Ishikawa (cell line): ENCODE measurements around the gene NMB.

ENCODE experiments used
- CEBPB ChIP-seq: IDR thresholded peaks from 2 replicates; pipeline ENCODE4 v1.6.1; 2012
- CREB1 ChIP-seq: IDR thresholded peaks from 2 replicates; pipeline ENCODE4 v1.6.1; 2012; ENCODE audit warnings: low read depth
- EGR1 ChIP-seq: IDR thresholded peaks from 2 replicates; pipeline ENCODE4 v1.6.1; 2012
- EP300 ChIP-seq: IDR thresholded peaks from 2 replicates; pipeline ENCODE4 v1.6.1; 2012; ENCODE audit warnings: borderline replicate concordance
- FOXM1 ChIP-seq: IDR thresholded peaks from 2 replicates; pipeline ENCODE4 v1.6.1; 2012; ENCODE audit warnings: low read depth, borderline replicate concordance
- NFIC ChIP-seq: IDR thresholded peaks from 2 replicates; pipeline ENCODE4 v1.6.1; 2012
- RAD21 ChIP-seq: IDR thresholded peaks from 2 replicates; pipeline ENCODE4 v1.6.1; 2012; ENCODE audit warnings: low read depth
- TAF1 ChIP-seq: IDR thresholded peaks from 2 replicates; pipeline ENCODE4 v1.6.1; 2012; ENCODE audit warnings: low read depth, mild to moderate bottlenecking
- TCF12 ChIP-seq: IDR thresholded peaks from 2 replicates; pipeline ENCODE4 v1.6.1; 2012; ENCODE audit warnings: low read depth
- TEAD4 ChIP-seq: IDR thresholded peaks from 2 replicates; pipeline ENCODE4 v1.6.1; 2012
- YY1 ChIP-seq: IDR thresholded peaks from 2 replicates; pipeline ENCODE4 v1.6.1; 2012; ENCODE audit warnings: low read depth
- ZBTB7A ChIP-seq: IDR thresholded peaks from 2 replicates; pipeline ENCODE4 v1.6.1; 2012; ENCODE audit warnings: low read depth
- TF ChIP-seq, protein P1 (sequence below): IDR thresholded peaks from 2 replicates; pipeline ENCODE4 v1.6.1; 2012
- TF ChIP-seq, protein P2 (sequence below): IDR thresholded peaks from 2 replicates; pipeline ENCODE4 v1.6.1; 2012; ENCODE audit warnings: low read depth, mild to moderate bottlenecking
- TF ChIP-seq, protein P3 (sequence below): IDR thresholded peaks from 2 replicates; pipeline ENCODE4 v1.6.1; 2012

Gene NMB

DNA sequence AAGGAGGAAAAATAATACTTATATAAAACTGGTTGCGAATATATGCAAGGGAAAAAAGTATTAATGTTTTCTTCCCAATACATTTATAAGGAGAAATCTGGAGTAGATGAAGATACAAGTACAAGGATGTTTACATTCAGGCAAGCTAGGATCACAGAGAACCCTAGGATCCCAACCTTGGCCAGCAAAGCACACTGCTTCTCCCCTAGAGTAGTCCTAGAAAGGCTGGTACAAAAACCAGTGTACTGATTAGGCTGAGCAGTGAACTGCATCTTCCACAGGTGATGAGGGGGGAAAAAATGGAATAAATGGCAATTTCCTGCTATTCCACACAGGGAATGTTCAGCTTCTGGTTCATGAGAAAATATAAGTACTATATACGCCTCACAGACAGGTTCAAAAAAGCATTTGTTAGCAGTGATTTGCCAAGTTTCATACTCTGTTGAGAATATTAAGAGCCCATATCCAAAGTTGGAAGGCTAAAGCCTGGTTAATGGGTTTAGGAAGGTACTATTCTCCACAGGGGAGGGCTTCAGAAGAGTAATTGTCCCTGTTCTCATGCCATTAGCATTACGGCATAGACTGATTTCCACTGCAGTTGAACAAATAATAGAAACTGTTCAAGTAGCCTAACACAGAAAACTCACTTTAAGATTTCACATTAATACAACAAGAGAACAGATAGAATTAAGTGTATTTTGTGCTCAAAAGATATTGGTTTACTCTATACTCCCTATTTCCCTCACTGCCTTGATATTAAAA is 10.4 kb upstream of the NMB start:
- TF ChIP-seq TEAD4 = no peak
- TF ChIP-seq EP300 = no peak
- no peak for TF ChIP-seq CEBPB
- no peak for TF ChIP-seq YY1
- no peak for TF ChIP-seq EGR1
- TF ChIP-seq ZBTB7A = no peak
- TF ChIP-seq, protein P1, sequence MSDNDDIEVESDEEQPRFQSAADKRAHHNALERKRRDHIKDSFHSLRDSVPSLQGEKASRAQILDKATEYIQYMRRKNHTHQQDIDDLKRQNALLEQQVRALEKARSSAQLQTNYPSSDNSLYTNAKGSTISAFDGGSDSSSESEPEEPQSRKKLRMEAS = no peak
- TF ChIP-seq TCF12 = no peak
- TF ChIP-seq NFIC = no peak
- no peak for TF ChIP-seq FOXM1
- TF ChIP-seq TAF1 = no peak
- no peak for TF ChIP-seq CREB1
- TF ChIP-seq RAD21 = no peak
- TF ChIP-seq, protein P2, sequence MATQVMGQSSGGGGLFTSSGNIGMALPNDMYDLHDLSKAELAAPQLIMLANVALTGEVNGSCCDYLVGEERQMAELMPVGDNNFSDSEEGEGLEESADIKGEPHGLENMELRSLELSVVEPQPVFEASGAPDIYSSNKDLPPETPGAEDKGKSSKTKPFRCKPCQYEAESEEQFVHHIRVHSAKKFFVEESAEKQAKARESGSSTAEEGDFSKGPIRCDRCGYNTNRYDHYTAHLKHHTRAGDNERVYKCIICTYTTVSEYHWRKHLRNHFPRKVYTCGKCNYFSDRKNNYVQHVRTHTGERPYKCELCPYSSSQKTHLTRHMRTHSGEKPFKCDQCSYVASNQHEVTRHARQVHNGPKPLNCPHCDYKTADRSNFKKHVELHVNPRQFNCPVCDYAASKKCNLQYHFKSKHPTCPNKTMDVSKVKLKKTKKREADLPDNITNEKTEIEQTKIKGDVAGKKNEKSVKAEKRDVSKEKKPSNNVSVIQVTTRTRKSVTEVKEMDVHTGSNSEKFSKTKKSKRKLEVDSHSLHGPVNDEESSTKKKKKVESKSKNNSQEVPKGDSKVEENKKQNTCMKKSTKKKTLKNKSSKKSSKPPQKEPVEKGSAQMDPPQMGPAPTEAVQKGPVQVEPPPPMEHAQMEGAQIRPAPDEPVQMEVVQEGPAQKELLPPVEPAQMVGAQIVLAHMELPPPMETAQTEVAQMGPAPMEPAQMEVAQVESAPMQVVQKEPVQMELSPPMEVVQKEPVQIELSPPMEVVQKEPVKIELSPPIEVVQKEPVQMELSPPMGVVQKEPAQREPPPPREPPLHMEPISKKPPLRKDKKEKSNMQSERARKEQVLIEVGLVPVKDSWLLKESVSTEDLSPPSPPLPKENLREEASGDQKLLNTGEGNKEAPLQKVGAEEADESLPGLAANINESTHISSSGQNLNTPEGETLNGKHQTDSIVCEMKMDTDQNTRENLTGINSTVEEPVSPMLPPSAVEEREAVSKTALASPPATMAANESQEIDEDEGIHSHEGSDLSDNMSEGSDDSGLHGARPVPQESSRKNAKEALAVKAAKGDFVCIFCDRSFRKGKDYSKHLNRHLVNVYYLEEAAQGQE = no peak
- TF ChIP-seq, protein P3, sequence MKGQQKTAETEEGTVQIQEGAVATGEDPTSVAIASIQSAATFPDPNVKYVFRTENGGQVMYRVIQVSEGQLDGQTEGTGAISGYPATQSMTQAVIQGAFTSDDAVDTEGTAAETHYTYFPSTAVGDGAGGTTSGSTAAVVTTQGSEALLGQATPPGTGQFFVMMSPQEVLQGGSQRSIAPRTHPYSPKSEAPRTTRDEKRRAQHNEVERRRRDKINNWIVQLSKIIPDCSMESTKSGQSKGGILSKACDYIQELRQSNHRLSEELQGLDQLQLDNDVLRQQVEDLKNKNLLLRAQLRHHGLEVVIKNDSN = no peak

DNA sequence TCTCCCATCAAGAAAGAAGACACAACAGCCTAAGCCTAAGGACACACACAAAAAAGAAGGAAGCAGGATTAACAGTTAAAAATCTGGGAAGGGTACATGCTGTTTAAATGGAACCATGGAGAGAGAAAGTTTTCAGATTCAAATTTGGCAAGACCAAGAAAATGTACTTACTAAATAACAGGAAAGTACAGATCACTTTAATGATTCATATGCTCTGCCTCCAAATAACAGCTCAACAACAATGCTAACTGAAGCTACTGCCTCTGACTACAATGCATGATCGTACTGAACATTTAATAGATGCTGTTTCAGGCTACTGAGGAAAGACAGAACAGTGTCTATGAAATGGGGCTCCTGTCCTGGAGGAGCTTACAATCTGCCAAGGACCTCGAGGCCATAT is 8.4 kb upstream of the NMB start:
- TF ChIP-seq, protein P2 = no peak
- TF ChIP-seq TEAD4 = no peak
- TF ChIP-seq TCF12 = no peak
- no peak for TF ChIP-seq CREB1
- no peak for TF ChIP-seq ZBTB7A
- TF ChIP-seq EGR1 = no peak
- no peak for TF ChIP-seq RAD21
- TF ChIP-seq, protein P1 = no peak
- TF ChIP-seq CEBPB = no peak
- TF ChIP-seq YY1 = no peak
- TF ChIP-seq NFIC = no peak
- TF ChIP-seq TAF1 = no peak
- TF ChIP-seq FOXM1 = no peak
- no peak for TF ChIP-seq EP300
- TF ChIP-seq, protein P3 = no peak

DNA sequence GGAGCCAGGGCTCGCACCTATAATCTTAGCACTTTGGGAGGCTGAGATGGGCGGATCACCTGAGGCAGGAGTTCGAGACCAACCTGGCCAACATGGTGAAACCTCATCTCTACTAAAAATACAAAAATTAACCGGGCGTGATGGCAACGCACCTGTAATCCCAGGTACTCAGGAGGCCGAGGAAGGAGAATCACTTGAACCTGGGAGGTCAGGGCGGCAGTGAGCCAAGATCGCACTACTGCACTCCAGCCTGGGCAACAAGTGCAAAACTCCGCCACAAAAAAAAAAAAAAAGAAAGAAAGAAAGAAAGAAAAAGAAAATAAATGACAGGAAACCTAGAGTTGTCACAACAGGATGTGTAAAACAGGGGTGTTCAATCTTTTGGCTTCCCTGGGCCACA is 3.0 kb upstream of the NMB start:
- TF ChIP-seq NFIC (no peak), CREB1 (no peak), TAF1 (no peak), RAD21 (no peak), FOXM1 (no peak), YY1 (no peak), EP300 (no peak), ZBTB7A (no peak), EGR1 (no peak), CEBPB (no peak), TEAD4 (no peak)
- TF ChIP-seq, protein P1 = no peak
- TF ChIP-seq, protein P3 = no peak

DNA sequence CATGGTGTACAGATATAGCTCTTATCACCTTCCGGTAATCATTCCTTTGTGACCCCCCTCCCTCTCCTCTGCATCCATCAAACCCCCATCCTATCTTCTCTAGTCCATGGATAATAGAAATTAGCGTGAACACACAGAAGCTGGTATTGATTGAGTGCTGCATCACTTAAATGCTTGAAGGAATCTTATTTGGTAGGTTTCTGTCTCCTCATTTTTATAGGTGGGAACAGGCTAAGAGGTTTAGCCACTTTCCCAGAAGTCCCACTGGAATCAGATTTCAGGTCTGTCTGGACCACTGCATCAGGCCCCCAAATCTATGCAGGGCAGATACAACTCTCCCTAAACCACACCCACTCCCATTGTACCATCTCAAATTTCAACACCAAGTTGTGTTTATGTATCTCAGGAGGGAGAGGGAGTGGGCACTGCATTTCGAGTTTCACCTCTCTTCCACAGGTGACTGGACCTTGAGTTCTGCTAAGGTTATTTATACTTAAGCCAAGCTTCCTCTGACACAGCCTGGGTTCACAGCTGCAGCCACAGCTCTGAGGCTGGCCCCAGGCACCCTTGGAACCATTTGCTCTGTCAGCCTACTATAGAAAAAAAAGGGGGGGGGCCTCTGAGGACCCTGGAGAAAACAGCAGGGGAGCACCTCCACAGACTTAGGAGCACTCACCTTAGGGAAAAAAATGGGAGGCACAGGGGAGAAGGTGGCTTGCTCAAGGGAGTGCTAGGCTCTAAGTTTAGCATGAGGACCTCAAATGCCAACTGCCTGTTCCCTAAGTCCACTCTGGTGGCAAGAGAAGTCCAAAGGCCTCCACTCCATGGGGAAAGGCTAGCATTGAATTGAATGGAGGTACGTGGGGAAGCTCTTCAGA is 2.1 kb upstream of the NMB start:
- TF ChIP-seq TEAD4 (no peak), NFIC (no peak), TAF1 (no peak), ZBTB7A (no peak), TCF12 (no peak), EP300 (no peak), RAD21 (no peak)
- TF ChIP-seq, protein P2 = no peak
